Activated CD4-positive, alpha-beta memory T cell treated with anti-CD3 and anti-CD28 coated beads, Interleukin-2, amount 10 ng/mL, durations not matched to agents 7 days and 5 days (primary cell): ENCODE data around the gene NACAD. TPM values are rescaled to one million over a fixed set of nuclear protein-coding genes. Genes with fewer than 3 reads are reported as not detected.
A peak's percentile ranks its signal among the peaks of the same experiment; 100 is the strongest.
"Not testable (repeated sequence)": the region's sequence is repeated elsewhere in the genome, so short reads cannot be mapped to it uniquely, and the experiment has no call there.

Experiments
- CTCF ChIA-PET: fragments of 350-600 bp; sonication (Branson Sonifier 250); formaldehyde crosslinking; loops from one replicate; lab custom pipeline; 2021; ENCODE audit warnings: antibody characterized with exemption, inconsistent platforms; lab: Charles Lee
- POLR2A ChIA-PET: fragments of 350-600 bp; sonication (Branson Sonifier 250); formaldehyde crosslinking; loops from one replicate; lab custom pipeline; 2021; ENCODE audit warnings: antibody characterized with exemption; lab: Charles Lee
- DNase-seq: peaks from one replicate; pipeline ENCODE4 v3.0.0-alpha.2; 2020
- H3K27ac Mint-ChIP-seq: one replicate; pipeline ENCODE4 v1.8.0; 2021; ENCODE audit warnings: mild to moderate bottlenecking, mixed read lengths
- H3K27me3 Mint-ChIP-seq: one replicate; pipeline ENCODE4 v1.8.0; 2021; ENCODE audit warnings: mixed read lengths
- H3K36me3 Mint-ChIP-seq: one replicate; pipeline ENCODE4 v1.8.0; 2021; ENCODE audit warnings: low read depth, mixed read lengths
- H3K4me1 Mint-ChIP-seq: one replicate; pipeline ENCODE4 v1.8.0; 2021; ENCODE audit warnings: mixed read lengths
- H3K4me3 Mint-ChIP-seq: one replicate; pipeline ENCODE4 v1.8.0; 2021; ENCODE audit warnings: mild to moderate bottlenecking, mixed read lengths
- H3K9me3 Mint-ChIP-seq: one replicate; pipeline ENCODE4 v1.8.0; 2021; ENCODE audit warnings: mixed read lengths
- total RNA-seq, 2 experiments: library from RNA; stranded (reverse); gene quantifications; one replicate each; pipeline ENCODE4 v1.2.3, GENCODE V29; 2021

Gene NACAD
- total RNA-seq, 2 experiments from 2014 or later = 0.60 TPM; not detected in 1

GRCh38 chr7:45126201-45126600, 37.4 kb upstream of the NACAD start:
- CTCF ChIA-PET = interaction anchor here (1.1 kb wide), 1 partner anchor 152 kb away, joined by 4 read pairs; no protein-coding TSS in a partner anchor
- H3K9me3 Mint-ChIP-seq = no peaks in the 10 kb centered on the region

GRCh38 chr7:45125193-45125904, 36.6 kb upstream of the NACAD start:
- Mint-ChIP-seq H3K27ac (no peak overlapping the region), H3K36me3 (no peaks in the 10 kb centered on the region), H3K27me3 (no peaks in the 10 kb centered on the region), H3K4me3 (no peak overlapping the region), H3K9me3 (no peaks in the 10 kb centered on the region), H3K4me1 (peaks cover 23% of the 10 kb centered on the region)
- ChIA-PET POLR2A (interaction anchor here (1.2 to 6.8 kb wide), 3 partner anchors 8 to 13 kb away, joined by 3 to 149 read pairs (median 6); partner anchors contain the start of gene TBRG4), CTCF (interaction anchor here (1.1 to 3.5 kb wide), 2 partner anchors 11 to 152 kb away, joined by 4 to 37 read pairs; no protein-coding TSS in a partner anchor)
- DNase-seq = no peak

More at GRCh38 chr7:45126201-45126600, 37.4 kb upstream of the NACAD start:
- H3K4me1 Mint-ChIP-seq = peaks cover 23% of the 10 kb centered on the region
- no peak overlapping the region for H3K4me3 Mint-ChIP-seq
- H3K27ac Mint-ChIP-seq = no peak overlapping the region
- H3K36me3 Mint-ChIP-seq = no peaks in the 10 kb centered on the region
- no peak for DNase-seq
- POLR2A ChIA-PET = interaction anchor here (1.2 to 6.8 kb wide), 3 partner anchors 9 to 14 kb away, joined by 3 to 149 read pairs (median 6); partner anchors contain the start of gene TBRG4
- no peaks in the 10 kb centered on the region for H3K27me3 Mint-ChIP-seq

- Mint-ChIP-seq H3K4me3 (no peak overlapping the region), H3K27me3 (no peaks in the 10 kb centered on the region), H3K4me1 (peaks cover 25% of the 10 kb centered on the region), H3K36me3 (no peaks in the 10 kb centered on the region), H3K27ac (peak overlapping the region; percentile 93), H3K9me3 (no peaks in the 10 kb centered on the region)
- CTCF ChIA-PET = interaction anchor here (3.5 to 4.1 kb wide), 2 partner anchors 12 to 13 kb away, joined by 25 to 37 read pairs; partner anchors contain the start of gene TBRG4
- POLR2A ChIA-PET = interaction anchor here (0.9 to 6.8 kb wide), 9 partner anchors 12 to 276 kb away, joined by 4 to 149 read pairs (median 9); partner anchors contain the start of genes H2AZ2, MYO1G, PURB and TBRG4
- no peak for DNase-seq
Observed at GRCh38 chr7:45123913-45124710, 35.3 kb upstream of the NACAD start.

- H3K4me3 Mint-ChIP-seq = peak overlapping the region; percentile 55
- POLR2A ChIA-PET = interaction anchor here (0.8 to 6.8 kb wide), 15 partner anchors 10 to 275 kb away, joined by 3 to 149 read pairs (median 5); partner anchors contain the start of genes H2AZ2, MYO1G, PURB and TBRG4
- H3K27me3 Mint-ChIP-seq = no peaks in the 10 kb centered on the region
- H3K36me3 Mint-ChIP-seq = no peaks in the 10 kb centered on the region
- CTCF ChIA-PET = interaction anchor here (0.6 to 4.1 kb wide), 4 partner anchors 8 to 266 kb away, joined by 4 to 37 read pairs (median 15); partner anchors contain the start of gene TBRG4
- H3K27ac Mint-ChIP-seq = peak overlapping the region; percentile 93
- no peaks in the 10 kb centered on the region for H3K9me3 Mint-ChIP-seq
- H3K4me1 Mint-ChIP-seq = peaks cover 31% of the 10 kb centered on the region
- peak; percentile 49 for DNase-seq
Observed at GRCh38 chr7:45122975-45123860, 34.4 kb upstream of the NACAD start.

GRCh38 chr7:45119550-45119949, 30.8 kb upstream of the NACAD start:
- Mint-ChIP-seq H3K9me3 (no peaks in the 10 kb centered on the region), H3K4me1 (peaks cover 35% of the 10 kb centered on the region), H3K27ac (no peak overlapping the region), H3K27me3 (peaks cover 6% of the 10 kb centered on the region), H3K4me3 (no peak overlapping the region), H3K36me3 (no peaks in the 10 kb centered on the region)
- ChIA-PET POLR2A (interaction anchor here (6.8 kb wide), 1 partner anchor 7 kb away, joined by 149 read pairs; the partner anchor contains the start of gene TBRG4), CTCF (interaction anchor here (1.2 kb wide), 1 partner anchor 17 kb away, joined by 3 read pairs; no protein-coding TSS in a partner anchor)
- DNase-seq = no peak

GRCh38 chr7:45118889-45119331, 30.1 kb upstream of the NACAD start:
- H3K9me3 Mint-ChIP-seq = no peaks in the 10 kb centered on the region

GRCh38 chr7:45118292-45118691, 29.5 kb upstream of the NACAD start:
- H3K9me3 Mint-ChIP-seq = no peaks in the 10 kb centered on the region
- no peak overlapping the region for H3K4me3 Mint-ChIP-seq
- peaks cover 11% of the 10 kb centered on the region for H3K27me3 Mint-ChIP-seq
- no peak for DNase-seq
- CTCF ChIA-PET = no interaction called here
- POLR2A ChIA-PET = no interaction called here
- H3K4me1 Mint-ChIP-seq = peaks cover 23% of the 10 kb centered on the region
- no peaks in the 10 kb centered on the region for H3K36me3 Mint-ChIP-seq
- no peak overlapping the region for H3K27ac Mint-ChIP-seq

More at GRCh38 chr7:45118889-45119331, 30.1 kb upstream of the NACAD start:
- no peak overlapping the region for H3K27ac Mint-ChIP-seq
- no peaks in the 10 kb centered on the region for H3K36me3 Mint-ChIP-seq
- no peak for DNase-seq
- no peak overlapping the region for H3K4me3 Mint-ChIP-seq
- ChIA-PET POLR2A (no interaction called here), CTCF (interaction anchor here (1.2 kb wide), 1 partner anchor 18 kb away, joined by 3 read pairs; no protein-coding TSS in a partner anchor)
- H3K27me3 Mint-ChIP-seq = peaks cover 9% of the 10 kb centered on the region
- H3K4me1 Mint-ChIP-seq = peaks cover 30% of the 10 kb centered on the region

- no peak overlapping the region for H3K27ac Mint-ChIP-seq
- no peak overlapping the region for H3K4me3 Mint-ChIP-seq
- no peaks in the 10 kb centered on the region for H3K9me3 Mint-ChIP-seq
- no peak for DNase-seq
- ChIA-PET POLR2A (interaction anchor here (1.2 kb wide), 1 partner anchor 9 kb away, joined by 3 read pairs; no protein-coding TSS in a partner anchor), CTCF (no interaction called here)
- peaks cover 12% of the 10 kb centered on the region for H3K27me3 Mint-ChIP-seq
- peaks cover 21% of the 10 kb centered on the region for H3K4me1 Mint-ChIP-seq
- no peaks in the 10 kb centered on the region for H3K36me3 Mint-ChIP-seq
Observed at GRCh38 chr7:45117582-45117981, 28.8 kb upstream of the NACAD start.

GRCh38 chr7:45116048-45116447, 27.3 kb upstream of the NACAD start:
- Mint-ChIP-seq H3K27ac (no peak overlapping the region), H3K4me3 (no peak overlapping the region), H3K9me3 (no peaks in the 10 kb centered on the region), H3K27me3 (peaks cover 12% of the 10 kb centered on the region), H3K36me3 (peaks cover 7% of the 10 kb centered on the region), H3K4me1 (peaks cover 25% of the 10 kb centered on the region)
- DNase-seq = no peak
- POLR2A ChIA-PET = interaction anchor here (0.7 to 0.8 kb wide), 2 partner anchors 15 to 137 kb away, joined by 3 to 4 read pairs; partner anchors contain the start of gene MYO1G
- CTCF ChIA-PET = interaction anchor here (11.1 kb wide), 1 partner anchor 19 kb away, joined by 76 read pairs; no protein-coding TSS in a partner anchor

- peaks cover 10% of the 10 kb centered on the region for H3K36me3 Mint-ChIP-seq
- ChIA-PET POLR2A (interaction anchor here (0.8 to 6.7 kb wide), 6 partner anchors 8 to 267 kb away, joined by 3 to 149 read pairs (median 4); no protein-coding TSS in a partner anchor), CTCF (interaction anchor here (0.7 to 11.1 kb wide), 4 partner anchors 8 to 257 kb away, joined by 3 to 76 read pairs (median 4); no protein-coding TSS in a partner anchor)
- H3K27ac Mint-ChIP-seq = no peak overlapping the region
- no peaks in the 10 kb centered on the region for H3K9me3 Mint-ChIP-seq
- peaks cover 12% of the 10 kb centered on the region for H3K27me3 Mint-ChIP-seq
- peaks cover 30% of the 10 kb centered on the region for H3K4me1 Mint-ChIP-seq
- no peak for DNase-seq
- H3K4me3 Mint-ChIP-seq = no peak overlapping the region
Observed at GRCh38 chr7:45114926-45115325, 26.2 kb upstream of the NACAD start.

GRCh38 chr7:45114257-45114656, 25.5 kb upstream of the NACAD start:
- CTCF ChIA-PET = interaction anchor here (0.6 to 11.1 kb wide), 4 partner anchors 9 to 302 kb away, joined by 3 to 76 read pairs (median 4); no protein-coding TSS in a partner anchor
- not testable (repeated sequence) for DNase-seq, H3K4me3 Mint-ChIP-seq, H3K9me3 Mint-ChIP-seq, H3K27ac Mint-ChIP-seq
- Mint-ChIP-seq H3K27me3 (peaks cover 12% of the 10 kb centered on the region), H3K4me1 (peaks cover 32% of the 10 kb centered on the region), H3K36me3 (peaks cover 12% of the 10 kb centered on the region)
- POLR2A ChIA-PET = interaction anchor here (0.8 to 6.7 kb wide), 6 partner anchors 9 to 266 kb away, joined by 3 to 149 read pairs (median 4); no protein-coding TSS in a partner anchor
